ENCODE data around the gene SHPK.

SHPK gene

GRCh38 chr17:3626831-3627768, 8.9 kb downstream of the SHPK start:
- DNase-seq (ENCODE audit: low spot score) = no peak

- no peak for DNase-seq (ENCODE audit: low spot score)
Measured at GRCh38 chr17:3622977-3623594, 13.0 kb downstream of the SHPK start.

- no peak for DNase-seq (ENCODE audit: low spot score)
Measured at GRCh38 chr17:3621146-3621720, 14.8 kb downstream of the SHPK start.

- DNase-seq (ENCODE audit: low spot score) = no peak
Measured at GRCh38 chr17:3615160-3615870, 20.7 kb downstream of the SHPK start.

- no peak for DNase-seq (ENCODE audit: low spot score)
Measured at GRCh38 chr17:3613124-3613523, 22.9 kb downstream of the SHPK start.

- no peak for DNase-seq (ENCODE audit: low spot score)
Measured at GRCh38 chr17:3610523-3610922, 25.5 kb downstream of the SHPK start.

GRCh38 chr17:3609689-3610088, 26.4 kb downstream of the SHPK start:
- DNase-seq (ENCODE audit: low spot score) = no peak

- no peak for DNase-seq (ENCODE audit: low spot score)
Measured at GRCh38 chr17:3603870-3604259, 32.2 kb downstream of the SHPK start.

GRCh38 chr17:3603119-3603869, 32.8 kb downstream of the SHPK start:
- DNase-seq (ENCODE audit: low spot score) = peak; percentile 69

GRCh38 chr17:3602499-3602898, 33.6 kb downstream of the SHPK start:
- DNase-seq (ENCODE audit: low spot score) = peak; percentile 14

- DNase-seq (ENCODE audit: low spot score) = no peak
Measured at GRCh38 chr17:3600529-3601205, 35.4 kb downstream of the SHPK start.

GRCh38 chr17:3598078-3598477, 38.0 kb downstream of the SHPK start:
- DNase-seq (ENCODE audit: low spot score) = no peak

GRCh38 chr17:3596804-3597464, 39.1 kb downstream of the SHPK start:
- no peak for DNase-seq (ENCODE audit: low spot score)

GRCh38 chr17:3594976-3595375, 41.1 kb downstream of the SHPK start:
- no peak for DNase-seq (ENCODE audit: low spot score)

- DNase-seq (ENCODE audit: low spot score) = no peak
Measured at GRCh38 chr17:3594051-3594800, 41.8 kb downstream of the SHPK start.

GRCh38 chr17:3593384-3593783, 42.7 kb downstream of the SHPK start:
- DNase-seq (ENCODE audit: low spot score) = no peak

- DNase-seq (ENCODE audit: low spot score) = no peak
Measured at GRCh38 chr17:3592216-3592860, 43.7 kb downstream of the SHPK start.

GRCh38 chr17:3590768-3591167, 45.3 kb downstream of the SHPK start:
- no peak for DNase-seq (ENCODE audit: low spot score)

- DNase-seq (ENCODE audit: low spot score) = no peak
Measured at GRCh38 chr17:3590231-3590630, 45.8 kb downstream of the SHPK start.

Measured in RKO (cell line).